ENCODE data around the gene CD72. TPM values are rescaled to one million over a fixed set of nuclear protein-coding genes. Genes with fewer than 3 reads are reported as not detected.
A peak's percentile ranks its signal among the peaks of the same experiment; 100 is the strongest.

The CD72 gene
- total RNA-seq, 1 donor, result 0.86 TPM

DNA sequence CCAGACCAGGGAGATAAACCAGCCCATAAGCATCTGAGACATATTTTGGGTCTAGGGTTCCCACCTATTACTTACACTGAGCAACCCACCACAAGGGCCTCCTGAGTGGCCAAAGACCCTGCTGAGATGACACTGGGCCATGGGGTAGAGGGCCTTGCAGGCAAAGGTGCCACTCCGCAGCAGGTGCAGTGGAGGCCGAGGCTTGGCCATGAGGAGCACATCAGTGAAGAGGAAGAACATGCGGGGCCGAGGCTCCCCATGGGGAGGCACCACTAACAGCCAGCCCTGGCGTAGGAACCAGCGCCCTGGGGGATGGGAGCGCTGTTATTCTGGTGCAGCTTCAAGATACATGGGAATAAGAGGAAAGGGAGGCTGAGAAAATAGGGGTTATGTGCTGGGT, 44.2 kb upstream of the CD72 start:
- no peak overlapping the region for H3K4me3 ChIP-seq (ENCODE audit: low read depth, low read length)
- no peak for DNase-seq (ENCODE audit: low read depth)
- no peak for TF ChIP-seq CTCF (IDR thresholded peaks at IDR 0.05; ENCODE audit: insufficient read depth, low read depth, low read length)

DNA sequence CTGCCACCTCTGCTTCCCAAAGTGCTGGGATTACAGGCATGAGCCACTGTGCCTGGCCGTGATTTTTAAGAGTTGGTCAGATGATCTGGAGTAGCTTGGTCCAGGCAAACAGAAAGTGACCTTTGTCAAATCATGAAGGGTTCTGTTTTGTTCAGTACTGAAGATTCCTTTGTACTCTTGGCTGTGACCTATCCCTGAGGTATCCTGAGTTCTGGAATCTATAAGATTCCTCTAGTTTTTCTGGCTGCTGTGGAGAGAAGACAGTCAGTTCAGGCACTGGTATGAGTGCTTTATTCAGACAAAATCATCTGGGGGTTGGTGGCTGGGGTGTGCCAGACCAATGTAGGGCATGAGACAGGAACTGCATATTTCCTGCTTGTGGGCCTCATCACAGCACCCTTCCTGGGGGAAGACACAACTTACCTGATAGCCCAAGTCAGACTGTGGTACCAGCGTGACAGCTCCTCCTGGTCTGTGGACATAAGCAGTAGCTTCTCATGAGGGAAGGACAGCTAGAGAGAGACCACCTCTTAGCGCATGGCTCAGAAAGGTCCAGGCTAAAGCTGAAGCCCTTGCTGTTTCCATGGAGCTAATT, 43.6 kb upstream of the CD72 start:
- no peak for TF ChIP-seq CTCF (IDR thresholded peaks at IDR 0.05; ENCODE audit: insufficient read depth, low read depth, low read length)
- H3K4me3 ChIP-seq (ENCODE audit: low read depth, low read length), result no peak overlapping the region
- DNase-seq (ENCODE audit: low read depth), result no peak

- peak; percentile 65 for TF ChIP-seq CTCF (IDR thresholded peaks at IDR 0.05; ENCODE audit: insufficient read depth, low read depth, low read length)
- DNase-seq (ENCODE audit: low read depth), result peak; percentile 65
- H3K4me3 ChIP-seq (ENCODE audit: low read depth, low read length), result no peak overlapping the region
These were observed 42.8 kb upstream of the CD72 start for GRCh38 chr9:35660966-35661415.

GRCh38 chr9:35659340-35659739, 41.1 kb upstream of the CD72 start:
- H3K4me3 ChIP-seq (ENCODE audit: low read depth, low read length), result peak overlapping the region; percentile 86
- DNase-seq (ENCODE audit: low read depth), result peak; percentile 56
- no peak for TF ChIP-seq CTCF (IDR thresholded peaks at IDR 0.05; ENCODE audit: insufficient read depth, low read depth, low read length)

GRCh38 chr9:35658968-35659220, 40.7 kb upstream of the CD72 start:
- no peak for TF ChIP-seq CTCF (IDR thresholded peaks at IDR 0.05; ENCODE audit: insufficient read depth, low read depth, low read length)
- peak; percentile 57 for DNase-seq (ENCODE audit: low read depth)
- peak overlapping the region; percentile 86 for H3K4me3 ChIP-seq (ENCODE audit: low read depth, low read length)

- peak; percentile 47 for TF ChIP-seq CTCF (IDR thresholded peaks at IDR 0.05; ENCODE audit: insufficient read depth, low read depth, low read length)
- peak; percentile 88 for DNase-seq (ENCODE audit: low read depth)
- H3K4me3 ChIP-seq (ENCODE audit: low read depth, low read length), result peak within 1 kb of the TSS; percentile 86
These were observed 40.1 kb upstream of the CD72 start, which contains the start of gene CCDC107 for GRCh38 chr9:35658137-35658967. Gene CCDC107, plus strand, starts transcription at chr9:35658292. Its CDS starts 88 bp downstream, at chr9:35658380.

Data from fibroblast of villous mesenchyme (primary cell).